Measurements from ENCODE around the gene PCDHGA8.

DNA sequence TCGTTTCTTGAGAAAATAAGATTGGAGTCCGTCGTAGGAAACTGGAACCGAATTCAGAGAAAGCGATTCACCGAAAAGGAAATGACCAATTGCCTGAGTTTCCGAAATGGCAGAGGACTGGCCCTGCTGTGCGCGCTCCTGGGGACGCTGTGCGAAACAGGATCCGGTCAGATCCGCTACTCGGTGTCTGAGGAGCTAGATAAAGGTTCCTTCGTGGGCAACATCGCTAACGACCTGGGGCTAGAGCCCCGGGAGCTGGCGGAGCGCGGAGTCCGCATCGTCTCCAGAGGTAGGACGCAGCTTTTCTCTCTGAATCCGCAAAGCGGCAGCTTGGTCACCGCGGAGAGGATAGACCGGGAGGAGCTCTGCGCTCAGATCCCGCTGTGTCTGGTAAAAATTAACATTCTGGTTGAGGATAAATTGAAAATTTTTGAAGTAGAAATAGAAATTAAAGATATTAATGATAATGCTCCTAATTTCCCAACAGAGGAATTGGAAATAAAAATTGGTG lies 48.4 kb upstream of the PCDHGA8 start:
- TF ChIP-seq, protein P1, sequence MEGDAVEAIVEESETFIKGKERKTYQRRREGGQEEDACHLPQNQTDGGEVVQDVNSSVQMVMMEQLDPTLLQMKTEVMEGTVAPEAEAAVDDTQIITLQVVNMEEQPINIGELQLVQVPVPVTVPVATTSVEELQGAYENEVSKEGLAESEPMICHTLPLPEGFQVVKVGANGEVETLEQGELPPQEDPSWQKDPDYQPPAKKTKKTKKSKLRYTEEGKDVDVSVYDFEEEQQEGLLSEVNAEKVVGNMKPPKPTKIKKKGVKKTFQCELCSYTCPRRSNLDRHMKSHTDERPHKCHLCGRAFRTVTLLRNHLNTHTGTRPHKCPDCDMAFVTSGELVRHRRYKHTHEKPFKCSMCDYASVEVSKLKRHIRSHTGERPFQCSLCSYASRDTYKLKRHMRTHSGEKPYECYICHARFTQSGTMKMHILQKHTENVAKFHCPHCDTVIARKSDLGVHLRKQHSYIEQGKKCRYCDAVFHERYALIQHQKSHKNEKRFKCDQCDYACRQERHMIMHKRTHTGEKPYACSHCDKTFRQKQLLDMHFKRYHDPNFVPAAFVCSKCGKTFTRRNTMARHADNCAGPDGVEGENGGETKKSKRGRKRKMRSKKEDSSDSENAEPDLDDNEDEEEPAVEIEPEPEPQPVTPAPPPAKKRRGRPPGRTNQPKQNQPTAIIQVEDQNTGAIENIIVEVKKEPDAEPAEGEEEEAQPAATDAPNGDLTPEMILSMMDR (IDR thresholded peaks at IDR 0.05; ENCODE audit: borderline replicate concordance, extremely low read depth, low read length, poor library complexity, severe bottlenecking), result no peak
- no peak for TF ChIP-seq EZH2 (IDR thresholded peaks at IDR 0.05; ENCODE audit: borderline replicate concordance, low read depth, low read length, severe bottlenecking)

All from DND-41 (cell line).